Ovary (tissue), 9 donors: ENCODE results near the gene TCF4. TPM values are rescaled to one million over a fixed set of nuclear protein-coding genes. Genes with fewer than 3 reads are reported as not detected.

Experiments
- DNase-seq, 5 donors: peaks; one replicate each; pipeline ENCODE4 v3.0.0-alpha.2; 2019 to 2020
- H3K27ac ChIP-seq, 2 donors: fragments of 200-600 bp; one replicate each; pipeline versions ENCODE4 v1.5.1 to v1.8.0; 2019 to 2022
- H3K27me3 ChIP-seq: fragments of 200-600 bp; one replicate; pipeline ENCODE4 v1.8.0; 2022
- H3K36me3 ChIP-seq: fragments of 200-600 bp; sonication (generic); one replicate; pipeline ENCODE4 v1.5.1; 2019
- H3K4me1 ChIP-seq: one replicate; pipeline ENCODE4 v1.8.1; 2013; ENCODE audit warnings: mild to moderate bottlenecking, moderate library complexity; ENCODE audit not compliant: insufficient read depth
- H3K4me3 ChIP-seq: fragments of 200-600 bp; sonication (generic); one replicate; pipeline ENCODE4 v1.5.1; 2017
- H3K9me3 ChIP-seq, 2 donors: fragments of 200-600 bp in 1 of 2; sonication (generic) in 1 of 2; one replicate each; pipeline versions ENCODE4 v1.5.1 to v1.8.1; 2013 to 2019; ENCODE audit warnings: mild to moderate bottlenecking in 1 of 2, moderate library complexity in 1 of 2
- EP300 ChIP-seq: sonication (generic); formaldehyde crosslinking; IDR thresholded peaks from one replicate; pipeline ENCODE4 v1.6.1; 2017; ENCODE audit warnings: antibody characterized with exemption
- POLR2A ChIP-seq: fragments of 450-650 bp; IDR thresholded peaks from one replicate; pipeline ENCODE4 v1.6.1; 2017; ENCODE audit warnings: antibody characterized with exemption, mild to moderate bottlenecking, moderate library complexity
- WGBS, 3 donors: extraction: QIAGEN DNeasy Blood & Tissue Kit in 1 of 3; methylation state at CpG; one replicate each; pipeline versions ENCODE4 v1.1.5 to v1.1.7; 2013 to 2017; 5-methylcytosine and 5-hydroxymethylcytosine counted together
- intact Hi-C, 4 donors: fragments of 100-400 bp; cut with DNase I; formaldehyde crosslinking; loops; one replicate each; pipeline versions ENCODE4 v1.11.0 to v1.15.1; 2022 to 2023
- polyA plus RNA-seq, 2 donors: library from polyadenylated mRNA; stranded (reverse); fragments of 200-250 nt in 1 of 2; fragments of 350-450 nt in 1 of 2; fragmentation: Illumina TruSeq in 1 of 2; extraction: RNeasy Lipid Tissue Mini Kit (QIAGEN cat#74804) in 1 of 2; gene quantifications; one replicate each; pipeline ENCODE4 v1.2.3, GENCODE V29; 2013 to 2014
- total RNA-seq, 7 donors: library from RNA; depleted of rRNA in 2 of 7; stranded (reverse); fragments of >200 nt in 2 of 7; fragmentation: NEBNext Ultra II Directional in 3 of 7; extraction: Animal tissue kit (Norgen Biotek cat#: 25700) in 3 of 7; gene quantifications; one replicate each; pipeline versions ENCODE4 v1.1.0 to v1.2.4, GENCODE V29; 2016 to 2023
- TF ChIP-seq, protein P1 (sequence below), 3 donors: fragments of 450-650 bp in 2 of 3; fragments of 200-600 bp in 1 of 3; IDR thresholded peaks; one replicate each; pipeline versions ENCODE4 v1.5.1 to v1.8.0; 2016 to 2022; ENCODE audit warnings: antibody characterized with exemption in 3 of 3, mild to moderate bottlenecking in 1 of 3
- donor health status: DM: no; HTN: no; CAD: no; lungs with moderate emphysema.
- donor health status: DM: no; HTN: no; CAD: no.
- donor health status: Bipolar disorder and iron deficiency.
- donor health status: DM: yes; HTN: yes; CAD: no.
- donor health status: DM: no; HTN: no; CAD: no.
- donor health status: DM: yes; HTN: yes; CAD: no.

TCF4 gene
- total and polyA plus RNA-seq, 9 donors, result 36.5 to 131 (median 112) TPM

DNA sequence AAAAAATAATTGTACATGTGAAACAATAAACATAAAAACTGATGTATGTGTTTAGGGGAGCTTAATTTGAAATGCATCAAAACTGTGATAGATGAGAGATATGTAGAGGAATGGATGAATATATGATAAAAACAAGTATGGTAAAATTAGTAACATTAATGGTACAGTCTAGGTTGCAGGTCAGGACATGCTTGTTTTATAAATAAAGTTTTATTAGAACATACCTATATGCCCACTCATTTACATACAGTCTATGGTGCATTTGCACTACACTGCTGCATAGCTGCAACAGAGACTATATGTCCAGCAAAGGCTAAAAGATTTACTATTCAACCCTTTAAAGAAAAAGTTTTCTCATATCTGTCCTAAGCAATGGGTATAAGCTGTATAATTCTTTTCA, 392.1 kb downstream of the TCF4 start:
- no peak overlapping the region for H3K27ac ChIP-seq
- DNase-seq, result no peak
- H3K36me3 ChIP-seq, result no peaks in the 10 kb centered on the region
- TF ChIP-seq EP300, result no peak
- TF ChIP-seq, protein P1, sequence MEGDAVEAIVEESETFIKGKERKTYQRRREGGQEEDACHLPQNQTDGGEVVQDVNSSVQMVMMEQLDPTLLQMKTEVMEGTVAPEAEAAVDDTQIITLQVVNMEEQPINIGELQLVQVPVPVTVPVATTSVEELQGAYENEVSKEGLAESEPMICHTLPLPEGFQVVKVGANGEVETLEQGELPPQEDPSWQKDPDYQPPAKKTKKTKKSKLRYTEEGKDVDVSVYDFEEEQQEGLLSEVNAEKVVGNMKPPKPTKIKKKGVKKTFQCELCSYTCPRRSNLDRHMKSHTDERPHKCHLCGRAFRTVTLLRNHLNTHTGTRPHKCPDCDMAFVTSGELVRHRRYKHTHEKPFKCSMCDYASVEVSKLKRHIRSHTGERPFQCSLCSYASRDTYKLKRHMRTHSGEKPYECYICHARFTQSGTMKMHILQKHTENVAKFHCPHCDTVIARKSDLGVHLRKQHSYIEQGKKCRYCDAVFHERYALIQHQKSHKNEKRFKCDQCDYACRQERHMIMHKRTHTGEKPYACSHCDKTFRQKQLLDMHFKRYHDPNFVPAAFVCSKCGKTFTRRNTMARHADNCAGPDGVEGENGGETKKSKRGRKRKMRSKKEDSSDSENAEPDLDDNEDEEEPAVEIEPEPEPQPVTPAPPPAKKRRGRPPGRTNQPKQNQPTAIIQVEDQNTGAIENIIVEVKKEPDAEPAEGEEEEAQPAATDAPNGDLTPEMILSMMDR (IDR thresholded peaks at IDR 0.05), result no peak
- no peak for TF ChIP-seq POLR2A
- intact Hi-C loops, result no loop called here
- no peak overlapping the region for H3K4me3 ChIP-seq
- H3K9me3 ChIP-seq, result no peaks in the 10 kb centered on the region
- no peaks in the 10 kb centered on the region for H3K4me1 ChIP-seq
- no peaks in the 10 kb centered on the region for H3K27me3 ChIP-seq

GRCh38 chr18:55189972-55190371, 398.0 kb downstream of the TCF4 start:
- H3K9me3 ChIP-seq, result no peaks in the 10 kb centered on the region
- no peaks in the 10 kb centered on the region for H3K36me3 ChIP-seq
- TF ChIP-seq, protein P1 (IDR thresholded peaks at IDR 0.05), result no peak
- TF ChIP-seq EP300 (no peak), POLR2A (no peak)
- intact Hi-C loops, result no loop called here
- no peaks in the 10 kb centered on the region for H3K27me3 ChIP-seq
- H3K4me3 ChIP-seq, result no peak overlapping the region
- WGBS, 3 donors, result 58 to 78% (median 75%) methylated on average over 3 of the region's 3 CpGs
- no peaks in the 10 kb centered on the region for H3K4me1 ChIP-seq
- no peak for DNase-seq
- H3K27ac ChIP-seq, result no peak overlapping the region

- Histone ChIP-seq H3K36me3 (no peaks in the 10 kb centered on the region), H3K4me3 (no peak overlapping the region), H3K9me3 (no peaks in the 10 kb centered on the region), H3K27ac (no peak overlapping the region), H3K27me3 (no peaks in the 10 kb centered on the region), H3K4me1 (no peaks in the 10 kb centered on the region)
- intact Hi-C loops, result no loop called here
- no peak for DNase-seq
- TF ChIP-seq EP300, result no peak
- TF ChIP-seq POLR2A, result no peak
- TF ChIP-seq, protein P1 (IDR thresholded peaks at IDR 0.05), result no peak
Observed at GRCh38 chr18:55186588-55186987, 401.4 kb downstream of the TCF4 start.

DNA sequence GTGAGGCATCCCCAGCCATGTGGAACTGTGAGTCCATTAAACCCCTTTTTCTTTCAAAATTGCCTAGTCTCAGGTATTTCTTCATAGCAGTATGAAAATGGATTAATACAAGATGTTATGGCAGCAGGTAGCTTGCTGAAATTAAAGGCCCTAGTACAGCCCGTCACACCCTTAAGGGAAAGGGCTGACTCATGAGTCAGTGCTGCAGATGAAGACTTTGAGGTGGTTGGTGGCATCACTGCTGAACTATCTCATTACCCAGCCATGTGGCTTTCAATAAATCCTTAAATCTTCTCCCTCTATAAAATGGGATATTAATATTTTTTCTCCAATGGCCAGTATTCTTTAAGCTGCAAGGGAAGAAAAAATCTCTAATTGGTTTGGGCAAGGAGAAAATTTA, 402.6 kb downstream of the TCF4 start:
- no peaks in the 10 kb centered on the region for H3K9me3 ChIP-seq
- H3K36me3 ChIP-seq, result no peaks in the 10 kb centered on the region
- TF ChIP-seq, protein P1 (IDR thresholded peaks at IDR 0.05), result no peak
- no peak for TF ChIP-seq POLR2A
- TF ChIP-seq EP300, result no peak
- DNase-seq, result no peak
- H3K27ac ChIP-seq, result no peak overlapping the region
- 85 to 98% (median 97%) methylated on average over 1 of the region's 1 CpG for WGBS, 3 donors
- no peak overlapping the region for H3K4me3 ChIP-seq
- H3K4me1 ChIP-seq, result no peaks in the 10 kb centered on the region
- intact Hi-C loops, result no loop called here
- H3K27me3 ChIP-seq, result no peaks in the 10 kb centered on the region

DNA sequence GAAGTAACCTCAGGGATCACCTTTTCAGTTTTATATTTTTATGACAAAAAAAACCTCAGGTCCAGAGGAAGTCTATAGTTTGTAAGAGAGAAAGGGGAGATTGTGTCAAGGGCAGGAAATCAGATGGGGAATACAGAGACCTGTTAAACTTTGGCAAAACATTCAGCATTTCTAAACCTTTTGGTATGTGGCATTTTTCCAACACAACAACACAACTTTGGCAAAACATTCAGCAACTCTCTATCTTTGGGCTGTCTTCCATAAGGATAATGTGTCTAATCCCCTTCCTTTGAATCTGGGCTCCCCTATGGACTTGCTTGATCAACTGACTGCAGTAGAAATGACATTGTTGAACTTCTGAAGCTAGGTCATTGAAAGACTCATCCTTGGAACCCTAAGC, 408.2 kb downstream of the TCF4 start:
- no peak for DNase-seq
- no peak overlapping the region for H3K4me3 ChIP-seq
- H3K27ac ChIP-seq, result no peak overlapping the region
- H3K36me3 ChIP-seq, result no peaks in the 10 kb centered on the region
- H3K4me1 ChIP-seq, result no peaks in the 10 kb centered on the region
- no peaks in the 10 kb centered on the region for H3K9me3 ChIP-seq
- H3K27me3 ChIP-seq, result no peaks in the 10 kb centered on the region
- TF ChIP-seq POLR2A (no peak), EP300 (no peak)
- TF ChIP-seq, protein P1 (IDR thresholded peaks at IDR 0.05), result no peak
- intact Hi-C loops, result no loop called here
